ENCODE results near the gene PCP2. TPM values are rescaled to one million over a fixed set of nuclear protein-coding genes. Genes with fewer than 3 reads are reported as not detected.

Gene PCP2
- total RNA-seq, 8 experiments from 2014 or later: 0.16 to 1.2 (median 0.32) TPM; not detected in 5

GRCh38 chr19:7641290-7642276 is 8.1 kb upstream of the PCP2 start:
- WGBS, 10 experiments: 75 to 100% (median 79%) methylated on average over 1 to 7 of the region's 43 CpGs; no CpG with 5 or more reads in 7 of the 10 experiments
- in situ Hi-C loops (cut with MboI; ENCODE audit: low pct_unique_long_range_greater_than_20kb in 2 of 9, low sequenced_read_pairs in 9 of 9, unreplicated experiment in 9 of 9): no loop called here
- H3K4me3 ChIP-seq: no peak overlapping the region
- no peak overlapping the region for H3K27ac ChIP-seq
- no peak for ATAC-seq (replicated peaks in 6 of 8)
- no peaks in the 10 kb centered on the region for H3K4me1 ChIP-seq (replicated peaks in 1 of 2)

GRCh38 chr19:7640803-7641202 is 7.3 kb upstream of the PCP2 start:
- WGBS, 10 experiments: 67 to 100% (median 95%) methylated on average over 1 to 4 of the region's 11 CpGs; no CpG with 5 or more reads in 7 of the 10 experiments
- Histone ChIP-seq H3K4me3 (no peak overlapping the region), H3K27ac (no peak overlapping the region), H3K4me1 (replicated peaks in 1 of 2) (no peaks in the 10 kb centered on the region)
- in situ Hi-C loops (cut with MboI; ENCODE audit: low pct_unique_long_range_greater_than_20kb in 2 of 9, low sequenced_read_pairs in 9 of 9, unreplicated experiment in 9 of 9): no loop called here
- ATAC-seq (replicated peaks in 6 of 8): no peak

- Histone ChIP-seq H3K27ac (no peak overlapping the region), H3K4me3 (no peak overlapping the region), H3K4me1 (replicated peaks in 1 of 2) (no peaks in the 10 kb centered on the region)
- in situ Hi-C loops (cut with MboI; ENCODE audit: low pct_unique_long_range_greater_than_20kb in 2 of 9, low sequenced_read_pairs in 9 of 9, unreplicated experiment in 9 of 9): no loop called here
- 70 to 100% (median 90%) methylated on average over 1 to 8 of the region's 13 CpGs; no CpG with 5 or more reads in 3 of the 10 experiments for WGBS, 10 experiments
- ATAC-seq (replicated peaks in 6 of 8): no peak
Observed at GRCh38 chr19:7639863-7640348, 6.4 kb upstream of the PCP2 start.

GRCh38 chr19:7638802-7639465 is 5.4 kb upstream of the PCP2 start:
- peak in 2 of 8 experiments; percentile 18 for ATAC-seq (replicated peaks in 6 of 8)
- in situ Hi-C loops (cut with MboI; ENCODE audit: low pct_unique_long_range_greater_than_20kb in 2 of 9, low sequenced_read_pairs in 9 of 9, unreplicated experiment in 9 of 9): no loop called here
- WGBS, 10 experiments: 17 to 100% (median 38%) methylated on average over 1 to 8 of the region's 12 CpGs; no CpG with 5 or more reads in 4 of the 10 experiments
- H3K27ac ChIP-seq: no peak overlapping the region
- H3K4me3 ChIP-seq: no peak overlapping the region
- no peaks in the 10 kb centered on the region for H3K4me1 ChIP-seq (replicated peaks in 1 of 2)

GRCh38 chr19:7637374-7638256 is 4.1 kb upstream of the PCP2 start:
- no peak overlapping the region for H3K27ac ChIP-seq
- in situ Hi-C loops (cut with MboI; ENCODE audit: low pct_unique_long_range_greater_than_20kb in 2 of 9, low sequenced_read_pairs in 9 of 9, unreplicated experiment in 9 of 9): no loop called here
- ATAC-seq (replicated peaks in 6 of 8): peak in 3 of 8 experiments; percentile 5 to 51 (median 13)
- no peaks in the 10 kb centered on the region for H3K4me1 ChIP-seq (replicated peaks in 1 of 2)
- WGBS, 10 experiments: 17 to 88% (median 56%) methylated on average over 2 to 11 of the region's 30 CpGs; no CpG with 5 or more reads in 6 of the 10 experiments
- peak overlapping the region in 1 of 5 donors; percentile 31 for H3K4me3 ChIP-seq

- ATAC-seq (replicated peaks in 6 of 8): peak in 3 of 8 experiments; percentile 10 to 75 (median 19)
- peak within 1 kb of the TSS in 1 of 5 donors; percentile 31 for H3K4me3 ChIP-seq
- H3K4me1 ChIP-seq (replicated peaks in 1 of 2): no peaks in the 10 kb centered on the region
- in situ Hi-C loops (cut with MboI; ENCODE audit: low pct_unique_long_range_greater_than_20kb in 2 of 9, low sequenced_read_pairs in 9 of 9, unreplicated experiment in 9 of 9): no loop called here
- H3K27ac ChIP-seq: no peak within 1 kb of the TSS
- 0 to 17% (median 7%) methylated on average over 1 to 8 of the region's 61 CpGs; no CpG with 5 or more reads in 6 of the 10 experiments for WGBS, 10 experiments
Observed at GRCh38 chr19:7636691-7637373, 3.3 kb upstream of the PCP2 start, which contains the start of gene STXBP2. Gene STXBP2 (plus strand): TSS chr19:7637110. CDS start chr19:7637150, 40 bp downstream.

- no peaks in the 10 kb centered on the region for H3K4me1 ChIP-seq (replicated peaks in 1 of 2)
- ATAC-seq (replicated peaks in 6 of 8): no peak
- H3K4me3 ChIP-seq: peak overlapping the region in 1 of 5 donors; percentile 31
- no peak overlapping the region for H3K27ac ChIP-seq
- 19 to 100% (median 59%) methylated on average over 1 to 11 of the region's 16 CpGs; no CpG with 5 or more reads in 2 of the 10 experiments for WGBS, 10 experiments
- in situ Hi-C loops (cut with MboI; ENCODE audit: low pct_unique_long_range_greater_than_20kb in 2 of 9, low sequenced_read_pairs in 9 of 9, unreplicated experiment in 9 of 9): no loop called here
Observed at GRCh38 chr19:7636317-7636690, 2.8 kb upstream of the PCP2 start.

- 0 to 60% (median 25%) methylated on average over 1 to 5 of the region's 6 CpGs; no CpG with 5 or more reads in 3 of the 10 experiments for WGBS, 10 experiments
- in situ Hi-C loops (cut with MboI; ENCODE audit: low pct_unique_long_range_greater_than_20kb in 2 of 9, low sequenced_read_pairs in 9 of 9, unreplicated experiment in 9 of 9): no loop called here
- no peak overlapping the region for H3K27ac ChIP-seq
Observed at GRCh38 chr19:7635670-7636069, 2.2 kb upstream of the PCP2 start.

GRCh38 chr19:7632340-7633203 is 947 bp downstream of the PCP2 start:
- no peak overlapping the region for H3K4me3 ChIP-seq
- ATAC-seq (replicated peaks in 6 of 8): no peak
- no peak overlapping the region for H3K27ac ChIP-seq
- in situ Hi-C loops (cut with MboI; ENCODE audit: low pct_unique_long_range_greater_than_20kb in 2 of 9, low sequenced_read_pairs in 9 of 9, unreplicated experiment in 9 of 9): no loop called here
- H3K4me1 ChIP-seq (replicated peaks in 1 of 2): peaks cover 10 to 14% of the 10 kb centered on the region in 2 donors
- WGBS, 10 experiments: 70 to 100% (median 92%) methylated on average over 1 to 2 of the region's 40 CpGs; no CpG with 5 or more reads in 5 of the 10 experiments

More at GRCh38 chr19:7635670-7636069, 2.2 kb upstream of the PCP2 start:
- no peak overlapping the region for H3K4me3 ChIP-seq
- peaks cover 3% of the 10 kb centered on the region in 2 donors for H3K4me1 ChIP-seq (replicated peaks in 1 of 2)
- no peak for ATAC-seq (replicated peaks in 6 of 8)

- no peak for ATAC-seq (replicated peaks in 6 of 8)
- in situ Hi-C loops (cut with MboI; ENCODE audit: low pct_unique_long_range_greater_than_20kb in 2 of 9, low sequenced_read_pairs in 9 of 9, unreplicated experiment in 9 of 9): no loop called here
- H3K4me3 ChIP-seq: no peak overlapping the region
- no peak overlapping the region for H3K27ac ChIP-seq
- WGBS, 10 experiments: 96 to 100% (median 96%) methylated on average over 4 to 6 of the region's 12 CpGs; no CpG with 5 or more reads in 7 of the 10 experiments
- peaks cover 10 to 14% of the 10 kb centered on the region in 2 donors for H3K4me1 ChIP-seq (replicated peaks in 1 of 2)
Observed at GRCh38 chr19:7631577-7631976, 1.9 kb downstream of the PCP2 start.

Data from motor neuron (in vitro differentiated cells).